Measurements from ENCODE around the gene DHFR.
"Not testable (repeated sequence)": the region's sequence is repeated elsewhere in the genome, so short reads cannot be mapped to it uniquely, and the experiment has no call there.

The DHFR gene

DNA sequence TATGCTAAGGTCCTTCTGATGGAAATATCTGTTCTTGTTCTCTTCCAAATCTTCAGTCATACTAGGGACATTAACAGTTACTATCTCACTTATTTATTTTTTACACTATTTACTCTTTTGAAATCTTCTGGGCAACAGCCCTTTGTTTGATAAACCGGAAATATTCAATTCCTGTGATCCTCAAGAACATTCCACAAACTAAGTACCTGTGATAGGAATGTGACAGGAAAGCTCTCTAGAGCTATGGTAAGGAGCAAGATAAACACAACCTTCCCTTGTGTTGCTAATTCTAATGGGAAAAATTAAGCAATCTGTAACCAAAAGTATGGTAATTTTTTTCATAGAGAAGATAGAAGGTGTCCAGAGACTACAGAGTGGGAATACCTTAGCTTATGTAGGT is 62.7 kb downstream of the DHFR start:
- DNase-seq: no peak

DNA sequence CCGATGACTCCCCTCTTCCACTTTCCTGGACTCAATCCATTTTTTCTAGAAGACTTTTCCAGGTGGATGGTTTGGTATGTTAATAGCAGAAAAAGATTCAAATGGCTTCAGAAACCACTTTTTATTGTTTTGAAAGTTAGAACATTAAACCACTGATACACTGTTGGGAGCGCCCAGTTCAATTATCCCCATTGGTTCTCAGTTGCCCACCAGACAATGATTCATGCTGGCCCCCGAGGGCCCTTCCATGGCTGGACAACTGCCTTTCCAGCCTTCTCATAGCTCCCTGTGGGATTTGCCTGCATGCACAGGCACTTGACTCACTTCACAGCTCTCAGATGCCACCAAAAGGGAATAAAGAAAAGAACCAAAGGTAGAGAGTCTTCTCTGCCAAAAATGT is 63.4 kb downstream of the DHFR start:
- no peak for DNase-seq

DNA sequence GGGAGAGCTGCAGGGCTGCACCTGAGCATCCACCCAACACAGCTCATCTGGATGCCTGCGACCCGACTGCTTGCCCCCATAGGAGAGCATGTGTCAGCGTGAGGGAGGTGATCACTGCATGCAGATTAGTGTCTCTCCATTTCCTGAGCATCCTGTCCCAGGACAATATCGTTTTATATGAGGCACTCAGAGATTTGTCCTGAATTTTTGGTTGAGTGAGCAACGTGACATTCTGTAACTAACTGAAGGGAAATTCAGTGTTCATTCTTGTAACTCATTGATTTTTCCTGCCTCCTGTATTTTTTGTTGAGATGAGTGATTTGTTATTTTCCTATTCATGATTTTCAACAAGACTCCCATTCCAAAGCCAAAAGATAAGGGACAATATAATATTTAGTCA is 64.0 kb downstream of the DHFR start:
- no peak for DNase-seq

DNA sequence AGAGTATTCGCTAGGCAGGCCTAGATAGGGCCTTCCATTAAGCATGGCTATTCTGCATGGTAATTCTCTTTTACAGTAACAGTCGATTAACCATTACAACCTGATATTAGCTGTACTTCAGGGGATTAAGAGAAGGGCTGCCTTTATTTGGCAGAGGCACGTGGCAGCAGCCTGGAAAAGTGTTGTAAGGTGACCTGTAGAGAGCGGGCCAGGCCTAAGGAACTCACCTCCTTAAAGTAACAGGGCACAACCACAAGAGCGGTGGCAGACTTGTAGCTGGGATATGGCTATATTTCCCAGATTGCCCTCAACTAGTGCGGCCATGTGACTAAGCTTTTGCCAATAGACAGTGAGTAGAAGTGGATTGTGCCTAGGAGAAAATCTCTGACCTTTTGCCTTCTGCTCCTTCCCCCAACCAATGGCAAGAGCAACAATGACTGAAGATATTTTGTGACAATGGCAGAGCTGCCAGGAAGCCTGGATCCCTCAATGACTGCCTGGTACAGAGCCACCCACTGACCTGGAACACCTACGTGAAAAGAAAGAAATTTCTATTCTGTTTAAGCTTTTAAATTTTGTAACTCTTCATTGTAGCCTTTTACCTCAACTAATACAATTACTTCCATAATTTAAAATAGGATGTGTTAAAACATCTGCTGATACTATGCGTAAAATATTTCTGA is 65.8 kb downstream of the DHFR start:
- DNase-seq: no peak

DNA sequence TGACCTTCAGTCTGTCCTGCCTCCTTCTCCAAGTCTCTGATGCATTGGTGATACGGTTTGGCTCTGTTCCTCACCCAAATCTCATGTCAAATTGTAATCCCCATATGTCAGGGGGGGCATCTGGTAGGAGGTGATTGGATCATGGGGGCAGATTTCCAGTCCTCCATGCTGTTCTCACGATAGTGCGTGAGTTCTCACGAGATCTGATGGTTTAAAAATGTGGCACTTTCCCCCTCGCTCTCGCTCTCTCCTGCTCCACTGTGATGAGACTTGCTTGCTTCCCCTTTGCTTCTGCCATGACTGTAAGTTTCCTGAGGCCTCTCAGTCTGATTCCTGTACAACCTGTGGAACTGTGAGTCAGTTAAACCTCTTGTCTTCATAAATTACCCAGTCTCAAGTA is 70.0 kb downstream of the DHFR start:
- no peak for DNase-seq

DNA sequence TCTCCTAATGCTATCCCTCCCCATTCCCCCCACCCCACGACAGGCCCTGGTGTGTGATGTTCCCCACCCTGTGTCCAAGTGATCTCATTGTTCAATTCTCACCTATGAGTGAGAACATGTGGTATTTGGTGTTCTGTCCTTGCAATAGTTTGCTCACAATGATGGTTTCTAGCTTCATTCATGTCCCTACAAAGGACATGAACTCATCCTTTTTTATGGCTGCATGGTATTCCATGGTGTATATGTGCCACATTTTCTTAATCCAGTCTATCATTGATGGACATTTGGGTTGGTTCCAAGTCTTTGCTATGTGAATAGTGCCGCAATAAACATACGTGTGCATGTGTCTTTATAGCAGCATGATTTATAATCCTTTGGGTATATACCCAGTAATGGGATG is 74.5 kb downstream of the DHFR start:
- DNase-seq: not testable (repeated sequence)

DNA sequence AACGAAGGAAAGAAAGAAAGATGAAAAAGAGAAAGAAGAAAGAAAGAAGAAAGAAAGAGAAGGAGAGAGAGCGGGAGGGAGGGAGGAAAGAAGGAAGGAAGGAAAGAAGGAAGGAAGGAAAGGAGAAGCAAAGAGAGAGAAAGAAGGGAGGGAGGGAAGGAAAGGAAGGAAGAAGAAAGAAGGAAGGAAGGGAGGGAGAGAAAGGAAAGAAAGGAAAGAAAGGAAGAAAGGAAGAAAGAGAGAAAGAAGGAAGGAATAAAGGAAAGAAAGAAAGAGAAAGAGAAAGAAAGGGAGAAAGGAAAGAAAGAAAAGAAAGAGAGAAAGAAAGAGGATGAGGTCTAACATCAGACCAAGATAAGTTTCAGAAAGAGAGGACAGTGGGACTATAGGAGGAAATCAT is 75.7 kb downstream of the DHFR start:
- DNase-seq: no peak

DNA sequence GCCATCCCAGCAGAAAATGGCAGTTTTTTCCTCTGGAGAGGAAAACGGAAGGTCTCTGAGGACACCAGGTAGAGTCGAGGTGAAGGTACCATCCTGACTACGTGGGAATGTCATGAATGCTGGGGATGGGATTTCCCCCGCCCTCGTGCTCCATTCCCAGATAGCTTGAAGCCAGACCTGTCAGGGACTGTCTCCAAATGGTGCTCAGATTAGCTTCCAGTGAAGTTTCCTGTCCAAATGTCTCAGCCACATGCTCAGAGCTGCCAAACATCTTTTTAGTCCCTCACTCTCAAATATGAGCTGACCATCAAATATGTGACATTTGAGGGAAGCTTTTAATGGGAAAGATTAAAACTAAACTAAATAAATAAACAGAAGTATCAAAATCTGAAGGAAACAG is 77.1 kb downstream of the DHFR start:
- DNase-seq: no peak

DNA sequence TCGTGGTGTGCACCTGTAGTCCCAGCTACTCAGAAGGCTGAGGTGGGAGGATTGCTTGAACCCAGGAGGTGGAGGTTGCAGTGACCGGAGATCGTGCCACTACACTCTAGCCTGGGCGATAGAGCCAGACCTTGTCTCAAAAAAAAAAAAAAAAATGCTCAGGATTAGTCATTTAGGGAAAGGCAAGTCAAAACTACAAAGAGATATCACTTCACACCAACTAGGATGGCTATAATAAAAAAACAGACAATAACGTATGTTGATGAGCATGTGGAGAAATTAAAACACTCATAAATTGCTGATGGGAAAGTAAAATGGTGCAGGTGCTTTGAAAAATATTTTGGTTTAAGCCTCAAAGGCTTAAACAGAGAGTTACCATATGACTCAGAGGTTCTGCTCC is 78.4 kb downstream of the DHFR start:
- no peak for DNase-seq
